ENCODE results near the gene SOX6. TPM values are rescaled to one million over a fixed set of nuclear protein-coding genes. Genes with fewer than 3 reads are reported as not detected.

Gene SOX6
- total RNA-seq: under 0.01 and 0.20 TPM in 2 replicates

DNA sequence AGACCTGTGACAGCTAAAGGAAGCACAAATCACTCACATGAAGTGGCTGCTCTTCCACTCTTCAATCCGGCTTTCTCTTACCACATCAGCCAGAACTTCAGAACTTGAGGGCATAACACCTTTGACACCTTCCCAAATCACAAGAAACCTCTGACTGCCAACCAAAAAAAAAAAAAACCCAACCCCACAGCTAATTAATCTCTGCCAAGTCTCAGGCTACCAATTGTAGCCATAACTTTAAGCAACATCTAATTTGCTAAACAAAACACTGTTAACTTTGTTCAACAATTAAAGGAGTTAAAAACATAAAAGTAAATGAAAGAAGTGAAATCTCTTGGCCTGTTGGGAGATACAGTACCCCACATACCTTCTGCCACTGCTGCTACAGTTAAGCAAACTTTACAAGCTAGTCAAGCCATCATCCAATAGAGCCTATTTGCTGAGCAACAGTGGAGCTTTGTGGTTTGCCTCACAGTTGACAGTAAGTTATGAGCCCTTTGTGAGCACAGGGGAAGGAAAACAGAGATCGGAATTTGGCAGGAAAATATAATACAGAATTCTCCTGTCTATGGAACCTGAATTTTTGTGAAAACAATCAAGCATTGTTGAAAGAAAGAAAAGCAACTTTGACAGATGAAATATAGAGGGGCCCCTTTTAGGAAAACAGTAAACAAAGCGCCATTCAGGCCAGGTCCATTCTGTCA, at the start of gene SOX6:
SOX6 (minus strand) TSS at position 490 of the 704 bp plus-strand sequence. CDS start 15,298 bp downstream, outside the sequence.

Measured in subcutaneous preadipocyte (primary cell).